Stimulated activated CD4-positive, alpha-beta T cell treated with anti-CD3 and anti-CD28 coated beads, Interleukin-1b, Interleukin-23, amount 100 ng/mL, for 1 hour (primary cell): Measurements from ENCODE around the gene STOML3.
"Not testable (repeated sequence)": the region's sequence is repeated elsewhere in the genome, so short reads cannot be mapped to it uniquely, and the experiment has no call there.

ENCODE experiments used
- DNase-seq, 2 donors: peaks; one replicate each; pipeline ENCODE4 v3.0.0-alpha.2; 2020; ENCODE audit warnings: low read depth in 2 of 2

STOML3 gene

GRCh38 chr13:38990693-38991092, at the start of gene STOML3:
Gene STOML3, minus strand, starts transcription at chr13:38990831. Its CDS starts 110 bp downstream, at chr13:38990721.
- no peak for DNase-seq

- no peak for DNase-seq
These were observed 49.6 kb upstream of the STOML3 start for GRCh38 chr13:39040206-39040605.

- DNase-seq, result no peak
These were observed 48.4 kb upstream of the STOML3 start for GRCh38 chr13:39039041-39039440.

GRCh38 chr13:39038569-39039030, 48.0 kb upstream of the STOML3 start:
- no peak for DNase-seq

- peak; percentile 49 to 61 for DNase-seq
These were observed 47.4 kb upstream of the STOML3 start, which contains the start of the genes NHLRC3 and PROSER1 for GRCh38 chr13:39037880-39038568. Gene NHLRC3, plus strand, starts transcription at chr13:39038456. Its CDS starts 184 bp downstream, at chr13:39038640. Gene PROSER1, minus strand, starts transcription at chr13:39038089. Its CDS starts 847 bp downstream, at chr13:39037242.

- no peak for DNase-seq
These were observed 46.8 kb upstream of the STOML3 start for GRCh38 chr13:39037410-39037879.

GRCh38 chr13:39036212-39036611, 45.6 kb upstream of the STOML3 start:
- no peak for DNase-seq

- DNase-seq, result no peak
These were observed 45.2 kb upstream of the STOML3 start for GRCh38 chr13:39035799-39036198.

- DNase-seq, result no peak
These were observed 44.6 kb upstream of the STOML3 start for GRCh38 chr13:39035204-39035603.

GRCh38 chr13:39034085-39034484, 43.5 kb upstream of the STOML3 start:
- no peak for DNase-seq

GRCh38 chr13:39032150-39032549, 41.5 kb upstream of the STOML3 start:
- DNase-seq, result no peak

GRCh38 chr13:39025433-39025839, 34.8 kb upstream of the STOML3 start:
- DNase-seq, result no peak

GRCh38 chr13:39023761-39024160, 33.1 kb upstream of the STOML3 start:
- no peak for DNase-seq

GRCh38 chr13:39023316-39023715, 32.7 kb upstream of the STOML3 start:
- no peak for DNase-seq

- no peak for DNase-seq
These were observed 30.3 kb upstream of the STOML3 start for GRCh38 chr13:39020853-39021462.

GRCh38 chr13:39016787-39017186, 26.2 kb upstream of the STOML3 start:
- DNase-seq, result no peak

- no peak for DNase-seq
These were observed 25.5 kb upstream of the STOML3 start for GRCh38 chr13:39016087-39016486.

GRCh38 chr13:39013462-39013861, 22.8 kb upstream of the STOML3 start:
- no peak for DNase-seq

- no peak for DNase-seq
These were observed 22.0 kb upstream of the STOML3 start for GRCh38 chr13:39012608-39013007.

GRCh38 chr13:39006371-39007111, 15.9 kb upstream of the STOML3 start:
- DNase-seq, result not testable (repeated sequence)

GRCh38 chr13:38998739-38999138, 8.1 kb upstream of the STOML3 start:
- no peak for DNase-seq

GRCh38 chr13:38993381-38993780, 2.8 kb upstream of the STOML3 start:
- no peak for DNase-seq
